Osteocyte (in vitro differentiated cells): ENCODE results near the gene LCN6. TPM values are rescaled to one million over a fixed set of nuclear protein-coding genes. Genes with fewer than 3 reads are reported as not detected.

Experiments used
- DNase-seq: peaks from one replicate; pipeline ENCODE4 v3.0.0; 2021; ENCODE audit warnings: mixed read lengths; ENCODE audit not compliant: unreplicated experiment; ENCODE audit errors: extremely low spot score
- H3K27ac Mint-ChIP-seq: one replicate; pipeline ENCODE4 v1.8.0; 2021; ENCODE audit warnings: mild to moderate bottlenecking, mixed read lengths; ENCODE audit not compliant: unreplicated experiment
- H3K27me3 Mint-ChIP-seq: one replicate; pipeline ENCODE4 v1.8.0; 2021; ENCODE audit warnings: mixed read lengths; ENCODE audit not compliant: unreplicated experiment
- H3K36me3 Mint-ChIP-seq: one replicate; pipeline ENCODE4 v1.8.0; 2021; ENCODE audit warnings: mixed read lengths; ENCODE audit not compliant: unreplicated experiment
- H3K4me1 Mint-ChIP-seq: one replicate; pipeline ENCODE4 v1.8.0; 2021; ENCODE audit warnings: mixed read lengths; ENCODE audit not compliant: unreplicated experiment
- H3K4me3 Mint-ChIP-seq: one replicate; pipeline ENCODE4 v1.8.0; 2021; ENCODE audit warnings: mild to moderate bottlenecking, moderate library complexity, mixed read lengths; ENCODE audit not compliant: unreplicated experiment
- H3K9me3 Mint-ChIP-seq: one replicate; pipeline ENCODE4 v1.8.0; 2021; ENCODE audit warnings: mixed read lengths; ENCODE audit not compliant: unreplicated experiment
- CTCF ChIP-seq: fragments of 200-600 bp; sonication (generic); IDR thresholded peaks from 2 replicates; pipeline ENCODE4 v1.5.0; 2021; ENCODE audit warnings: antibody characterized with exemption, mild to moderate bottlenecking, moderate library complexity
- total RNA-seq: library from RNA; stranded (reverse); gene quantifications from 2 replicates; pipeline ENCODE4 v1.2.1, GENCODE V29; 2021

The LCN6 gene
- total RNA-seq, 1 donor from 2014 or later, result not detected

GRCh38 chr9:136747161-136748060 is 914 bp downstream of the LCN6 start:
- Mint-ChIP-seq H3K36me3 (no peaks in the 10 kb centered on the region), H3K4me3 (no peak overlapping the region), H3K27me3 (peaks cover 14% of the 10 kb centered on the region), H3K9me3 (peaks cover 6% of the 10 kb centered on the region), H3K4me1 (no peaks in the 10 kb centered on the region), H3K27ac (no peak overlapping the region)
- DNase-seq, result no peak
- no peak for TF ChIP-seq CTCF

- no peaks in the 10 kb centered on the region for H3K4me1 Mint-ChIP-seq
- no peak overlapping the region for H3K4me3 Mint-ChIP-seq
- no peak for TF ChIP-seq CTCF
- peaks cover 2% of the 10 kb centered on the region for H3K9me3 Mint-ChIP-seq
- peaks cover 7% of the 10 kb centered on the region for H3K27me3 Mint-ChIP-seq
- no peak overlapping the region for H3K27ac Mint-ChIP-seq
- H3K36me3 Mint-ChIP-seq, result no peaks in the 10 kb centered on the region
- DNase-seq, result no peak
Observed at GRCh38 chr9:136746621-136747020, 1.7 kb downstream of the LCN6 start.

- H3K4me3 Mint-ChIP-seq, result no peak overlapping the region
- no peaks in the 10 kb centered on the region for H3K9me3 Mint-ChIP-seq
- H3K27ac Mint-ChIP-seq, result no peak overlapping the region
- no peak for TF ChIP-seq CTCF
- H3K27me3 Mint-ChIP-seq, result peaks cover 4% of the 10 kb centered on the region
- H3K4me1 Mint-ChIP-seq, result no peaks in the 10 kb centered on the region
- no peak for DNase-seq
- H3K36me3 Mint-ChIP-seq, result no peaks in the 10 kb centered on the region
Observed at GRCh38 chr9:136746155-136746490, 2.2 kb downstream of the LCN6 start.

GRCh38 chr9:136745389-136746154 is 2.8 kb downstream of the LCN6 start:
- Mint-ChIP-seq H3K27me3 (peaks cover 2% of the 10 kb centered on the region), H3K36me3 (no peaks in the 10 kb centered on the region), H3K27ac (no peak overlapping the region), H3K9me3 (no peaks in the 10 kb centered on the region), H3K4me1 (no peaks in the 10 kb centered on the region), H3K4me3 (no peak overlapping the region)
- TF ChIP-seq CTCF, result no peak
- no peak for DNase-seq

- Mint-ChIP-seq H3K27ac (no peak overlapping the region), H3K27me3 (no peaks in the 10 kb centered on the region), H3K36me3 (no peaks in the 10 kb centered on the region), H3K4me1 (no peaks in the 10 kb centered on the region), H3K9me3 (no peaks in the 10 kb centered on the region), H3K4me3 (no peak overlapping the region)
- TF ChIP-seq CTCF, result no peak
- DNase-seq, result no peak
Observed at GRCh38 chr9:136744773-136745172, 3.6 kb downstream of the LCN6 start.
